Stimulated activated CD8-positive, alpha-beta memory T cell treated with anti-CD3 and anti-CD28 coated beads, Interleukin-15, amount 100 ng/mL, for 4 hours (primary cell): ENCODE measurements around the gene MAPRE2.

Experiments used
- DNase-seq, 2 donors: peaks; one replicate each; pipeline ENCODE4 v3.0.0-alpha.2; 2020; ENCODE audit warnings: low read depth in 2 of 2

The MAPRE2 gene

DNA sequence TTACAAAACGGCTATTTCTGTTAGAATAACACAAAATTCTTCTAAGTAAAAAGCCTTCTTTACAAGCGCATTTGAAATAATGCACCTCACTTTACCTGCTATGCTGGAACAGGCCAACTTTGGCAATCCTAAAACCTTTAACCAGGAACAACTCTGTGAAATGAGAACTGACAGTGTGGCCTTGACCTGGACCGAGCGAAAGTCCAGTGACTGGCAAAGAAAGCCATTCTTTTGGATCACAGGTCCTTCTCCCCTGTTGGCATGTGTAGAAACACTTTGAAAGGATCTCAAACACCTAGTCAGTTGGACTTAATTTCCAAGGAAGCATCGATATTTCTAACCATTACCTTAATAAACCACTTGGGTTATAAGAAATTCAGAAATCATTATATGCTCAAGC is 21.2 kb downstream of the MAPRE2 start:
- no peak for DNase-seq

DNA sequence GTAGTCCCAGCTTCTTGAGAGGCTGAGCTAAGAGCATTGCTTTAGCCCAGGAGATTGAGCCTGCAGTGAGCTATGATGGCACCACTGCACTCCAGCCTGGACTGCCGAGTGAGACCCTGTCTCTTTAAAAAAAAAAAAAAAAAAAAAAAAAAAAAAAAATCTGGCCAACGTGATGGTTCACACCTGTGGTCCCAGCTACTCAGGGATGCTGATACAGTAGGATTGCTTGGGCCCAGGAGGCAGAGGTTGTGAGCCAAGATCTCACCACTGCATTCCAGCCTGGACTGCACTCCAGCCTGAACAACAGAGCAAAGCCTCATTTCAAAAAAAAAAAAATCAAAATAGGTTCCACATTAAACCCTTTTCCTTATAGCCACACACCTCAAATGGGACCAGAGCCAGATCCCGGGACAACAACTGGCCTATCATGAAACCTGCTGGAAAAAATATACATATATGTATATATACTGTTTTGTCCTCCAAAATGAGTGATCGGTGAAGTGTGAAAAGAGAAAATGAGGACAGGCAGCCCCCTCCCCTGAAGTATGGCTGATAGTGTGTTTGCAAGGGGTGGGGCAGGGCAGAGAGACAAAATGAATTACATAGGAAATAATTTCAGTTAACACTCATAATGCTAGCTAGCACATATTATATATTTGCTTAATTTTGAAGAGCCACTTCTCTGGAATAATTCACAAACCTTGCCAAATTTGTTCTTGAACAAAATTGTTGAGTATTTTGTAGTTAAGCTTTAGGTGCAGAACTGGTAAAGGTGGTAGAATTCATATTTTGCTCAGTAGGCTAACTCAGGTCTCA is 22.9 kb downstream of the MAPRE2 start:
- no peak for DNase-seq

DNA sequence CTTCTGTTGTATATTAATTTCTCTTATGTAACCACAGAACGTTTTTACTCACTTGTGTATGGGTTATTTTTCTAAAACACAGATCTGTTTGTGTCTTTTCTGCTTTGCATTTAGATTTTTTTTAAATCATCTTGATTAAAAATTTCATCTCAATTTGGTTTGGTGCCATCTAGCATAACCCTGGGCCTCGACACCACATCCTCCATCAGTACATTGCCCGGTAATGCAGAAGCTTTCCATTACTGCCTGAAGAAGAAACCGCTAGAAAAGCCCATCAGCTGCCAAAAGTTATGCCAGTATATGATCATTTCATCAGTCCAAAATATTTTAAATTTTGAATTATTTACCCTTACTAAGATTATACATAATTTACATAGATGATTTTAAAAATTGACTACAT is 26.2 kb downstream of the MAPRE2 start:
- DNase-seq: no peak

DNA sequence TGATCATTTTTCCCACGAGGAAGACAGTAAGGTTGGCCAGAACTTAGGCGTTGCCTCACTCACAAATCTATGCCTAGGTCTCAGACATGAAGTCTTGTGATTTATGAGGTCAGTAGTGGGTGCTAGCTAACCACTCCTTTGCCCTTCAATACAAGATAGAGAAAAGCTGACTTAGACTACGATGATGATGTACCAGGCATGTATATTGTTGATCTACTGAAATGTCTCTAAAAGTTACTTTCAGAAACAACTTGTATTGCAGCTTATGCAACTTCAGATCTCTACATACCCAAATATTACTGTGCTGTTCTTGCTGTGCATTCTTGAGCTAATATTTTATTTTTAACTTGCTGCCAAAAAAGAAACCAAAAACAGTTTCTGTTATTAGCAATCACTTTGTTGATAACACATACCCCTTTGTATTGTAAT is 30.6 kb downstream of the MAPRE2 start:
- DNase-seq: no peak

DNA sequence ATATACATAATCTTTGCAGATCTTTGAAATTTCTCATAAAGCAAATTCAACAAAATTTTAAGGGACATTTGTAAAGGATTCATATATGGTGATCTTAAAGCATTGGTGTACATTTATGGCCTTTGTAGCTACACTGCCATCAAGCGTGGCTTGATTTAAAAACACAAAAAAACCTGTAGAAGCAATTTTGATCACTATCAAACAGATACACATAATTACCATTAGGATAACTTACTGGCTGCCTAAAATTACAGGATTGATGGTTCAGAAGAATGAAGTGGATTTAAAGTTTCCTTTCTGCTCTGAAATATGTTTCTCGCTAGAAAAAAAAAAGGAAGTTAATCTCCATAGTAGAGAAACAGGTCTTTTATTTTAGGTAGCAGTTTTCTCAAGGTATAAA is 31.4 kb downstream of the MAPRE2 start:
- DNase-seq: no peak

DNA sequence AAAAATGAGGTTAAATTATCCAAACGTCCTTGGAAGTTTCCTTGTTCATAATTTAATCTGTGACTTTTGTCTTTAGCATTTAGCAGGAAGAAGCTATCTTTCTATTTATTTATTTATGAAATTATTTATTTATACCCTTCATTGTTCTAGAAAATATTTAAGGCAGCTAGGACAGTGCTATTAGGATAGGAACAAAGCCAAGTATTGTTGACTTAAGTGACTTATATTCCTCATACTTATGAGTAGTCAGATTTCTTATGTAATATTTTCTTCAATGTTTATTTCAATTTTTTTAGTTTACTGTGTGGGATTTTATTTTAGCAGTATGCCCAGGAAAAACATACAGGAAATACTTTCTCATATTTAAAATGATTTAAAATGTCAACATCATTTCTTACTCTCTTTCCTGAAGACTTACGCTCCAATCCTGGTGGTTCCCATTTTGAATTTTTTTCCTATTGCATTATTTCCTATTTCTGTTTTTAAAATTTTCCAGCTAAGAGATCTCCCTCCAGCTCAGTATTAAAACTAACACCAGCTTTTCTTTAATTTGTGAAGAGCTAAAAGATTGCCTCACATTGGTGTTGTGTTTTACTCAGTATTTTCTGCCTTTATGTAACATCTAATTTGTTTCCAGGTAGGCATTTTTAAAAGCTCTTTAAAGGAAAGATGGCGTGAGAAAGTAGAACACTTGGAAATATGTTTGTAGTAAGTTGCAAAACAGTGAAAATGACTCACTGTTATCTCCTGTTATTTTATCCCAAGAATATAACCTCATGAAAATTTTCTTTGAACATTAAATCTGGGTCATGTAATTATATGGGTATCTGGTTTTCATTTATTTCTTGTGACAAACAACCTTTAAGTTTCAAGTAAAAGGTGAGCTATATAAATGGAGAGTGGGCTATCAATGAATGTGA is 32.2 kb downstream of the MAPRE2 start:
- no peak for DNase-seq

DNA sequence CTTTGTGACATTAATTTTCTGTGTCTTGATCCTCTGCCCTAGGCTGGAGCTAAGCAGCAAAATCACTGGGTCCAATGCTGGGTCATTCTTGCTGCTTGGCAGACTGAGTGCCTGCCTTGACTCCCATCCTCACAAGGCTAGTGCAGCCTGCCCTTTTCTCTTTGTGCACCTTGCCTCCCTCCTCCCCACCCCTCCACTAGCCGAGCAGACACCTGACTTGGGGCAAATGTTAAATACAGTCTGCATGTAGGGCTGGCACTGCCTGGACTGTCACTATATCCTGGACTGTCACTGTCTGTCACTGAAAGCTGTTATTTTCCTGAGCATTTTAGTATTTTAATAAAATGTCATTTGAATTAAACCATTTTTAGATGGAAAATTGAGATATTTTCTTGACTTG is 33.4 kb downstream of the MAPRE2 start:
- DNase-seq: no peak

DNA sequence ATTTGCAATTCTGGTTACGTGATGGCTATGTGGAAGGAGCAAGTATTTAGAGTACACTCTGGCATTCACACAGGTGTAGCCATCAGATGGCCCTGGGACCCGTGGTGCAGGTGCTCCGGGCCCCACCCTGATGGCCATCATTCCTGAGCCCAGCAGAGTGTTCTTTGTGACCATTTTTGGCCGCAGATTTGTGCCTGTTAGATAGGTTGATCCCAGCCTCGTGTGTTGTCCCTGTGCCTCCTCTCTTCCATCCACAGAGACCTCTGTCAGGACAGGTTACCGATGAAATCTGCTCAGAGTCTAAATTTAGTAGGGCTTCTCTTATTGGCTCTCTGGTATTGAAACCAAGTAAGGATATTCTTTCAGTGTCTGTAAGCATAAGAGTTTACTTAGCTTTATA is 33.9 kb downstream of the MAPRE2 start:
- no peak for DNase-seq

DNA sequence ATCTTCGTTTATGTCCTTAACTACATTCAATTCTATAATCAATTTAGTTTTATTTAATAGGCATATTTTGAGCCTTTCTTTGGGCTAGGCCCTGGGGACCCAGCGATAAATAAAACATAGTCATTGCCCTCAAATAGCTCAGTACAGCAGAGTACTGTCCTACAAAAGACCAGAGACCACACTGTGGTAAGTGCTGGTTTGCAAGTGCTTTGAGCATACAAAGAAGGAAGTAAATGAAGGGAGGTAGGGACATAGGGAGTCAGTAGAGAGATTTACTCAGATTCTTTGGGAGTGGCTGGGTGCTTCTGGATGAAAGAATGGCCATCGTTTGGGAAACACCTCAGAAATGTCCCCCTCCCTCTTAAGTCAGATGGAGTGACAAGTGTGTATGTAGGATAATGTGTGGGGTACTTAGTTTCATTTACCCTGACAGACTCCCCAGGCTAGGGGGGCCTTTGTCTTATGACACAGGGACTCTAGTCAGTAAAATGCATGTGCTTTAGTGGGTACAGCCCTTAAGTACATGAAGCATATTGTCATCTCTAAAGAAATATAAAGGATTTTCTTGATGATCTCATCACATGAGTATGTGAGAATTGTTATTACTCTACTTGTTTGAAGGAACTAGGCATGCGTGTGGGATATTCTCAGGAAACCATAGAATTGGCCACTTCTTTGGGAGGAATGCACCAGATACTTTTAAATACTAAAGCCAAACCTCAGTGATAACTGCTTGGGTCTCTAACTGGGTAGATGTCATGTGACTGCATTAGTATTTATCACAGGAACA is 35.1 kb downstream of the MAPRE2 start:
- no peak for DNase-seq

DNA sequence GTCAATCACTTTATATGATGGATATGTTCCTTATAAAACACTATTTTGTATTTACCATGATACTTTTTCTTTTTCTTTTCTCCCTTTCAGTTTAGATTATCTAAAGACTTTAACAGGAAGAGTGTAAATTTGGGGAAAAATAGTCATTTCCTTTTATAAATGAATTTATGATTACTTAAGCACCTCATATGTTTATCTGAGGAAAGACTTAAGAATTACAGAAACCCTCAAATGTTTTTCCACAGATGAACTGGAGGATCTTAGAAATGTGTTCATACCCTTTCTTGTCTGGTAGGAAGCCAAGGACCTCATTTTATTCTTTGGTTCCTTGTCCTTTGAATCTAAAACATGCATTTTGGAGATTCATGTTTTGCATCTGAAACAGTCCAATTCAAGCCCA is 36.7 kb downstream of the MAPRE2 start:
- DNase-seq: no peak

DNA sequence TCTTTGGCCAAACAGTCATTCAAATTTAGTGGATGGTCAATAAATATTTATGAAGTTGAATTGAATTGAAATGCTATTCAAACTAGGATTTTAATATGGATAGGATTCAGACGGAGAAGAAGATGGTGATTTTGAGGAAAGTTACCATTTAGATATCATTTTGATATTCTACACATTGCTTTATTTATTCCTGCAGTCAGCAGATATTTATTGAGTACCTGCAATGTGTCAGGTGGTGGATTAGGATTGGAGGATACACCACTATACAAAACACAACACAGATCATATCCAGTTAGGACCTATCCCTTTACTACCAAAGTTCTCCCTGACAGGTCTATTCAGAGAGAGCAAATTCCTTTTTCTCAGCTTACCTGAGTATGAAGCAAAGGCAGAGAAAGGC is 38.8 kb downstream of the MAPRE2 start:
- DNase-seq: no peak

DNA sequence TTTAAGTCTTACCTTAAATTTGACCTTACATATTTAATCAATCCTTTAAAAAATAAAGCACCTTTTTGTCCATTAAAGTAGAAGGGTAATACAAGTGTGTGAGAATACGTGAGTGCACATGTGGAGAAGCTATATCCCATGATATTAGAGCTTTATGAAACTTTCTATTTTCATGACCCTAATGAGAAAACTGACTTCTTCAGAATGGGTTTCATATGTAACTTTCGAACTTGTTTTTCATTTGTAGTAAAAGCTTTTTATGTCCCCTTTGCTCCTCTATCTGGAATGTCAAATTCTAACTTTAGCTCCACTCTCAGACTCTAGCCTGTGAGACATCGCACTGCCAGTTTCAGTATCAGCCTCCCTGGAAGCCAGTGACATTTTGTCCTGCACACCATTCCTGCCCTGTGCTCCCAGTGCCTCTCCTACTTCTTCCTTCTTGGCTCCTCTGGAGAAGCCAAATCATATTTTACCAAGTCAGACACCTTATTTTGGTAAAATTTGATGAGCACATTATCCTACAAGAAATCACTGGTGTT is 42.0 kb downstream of the MAPRE2 start:
- DNase-seq: no peak

DNA sequence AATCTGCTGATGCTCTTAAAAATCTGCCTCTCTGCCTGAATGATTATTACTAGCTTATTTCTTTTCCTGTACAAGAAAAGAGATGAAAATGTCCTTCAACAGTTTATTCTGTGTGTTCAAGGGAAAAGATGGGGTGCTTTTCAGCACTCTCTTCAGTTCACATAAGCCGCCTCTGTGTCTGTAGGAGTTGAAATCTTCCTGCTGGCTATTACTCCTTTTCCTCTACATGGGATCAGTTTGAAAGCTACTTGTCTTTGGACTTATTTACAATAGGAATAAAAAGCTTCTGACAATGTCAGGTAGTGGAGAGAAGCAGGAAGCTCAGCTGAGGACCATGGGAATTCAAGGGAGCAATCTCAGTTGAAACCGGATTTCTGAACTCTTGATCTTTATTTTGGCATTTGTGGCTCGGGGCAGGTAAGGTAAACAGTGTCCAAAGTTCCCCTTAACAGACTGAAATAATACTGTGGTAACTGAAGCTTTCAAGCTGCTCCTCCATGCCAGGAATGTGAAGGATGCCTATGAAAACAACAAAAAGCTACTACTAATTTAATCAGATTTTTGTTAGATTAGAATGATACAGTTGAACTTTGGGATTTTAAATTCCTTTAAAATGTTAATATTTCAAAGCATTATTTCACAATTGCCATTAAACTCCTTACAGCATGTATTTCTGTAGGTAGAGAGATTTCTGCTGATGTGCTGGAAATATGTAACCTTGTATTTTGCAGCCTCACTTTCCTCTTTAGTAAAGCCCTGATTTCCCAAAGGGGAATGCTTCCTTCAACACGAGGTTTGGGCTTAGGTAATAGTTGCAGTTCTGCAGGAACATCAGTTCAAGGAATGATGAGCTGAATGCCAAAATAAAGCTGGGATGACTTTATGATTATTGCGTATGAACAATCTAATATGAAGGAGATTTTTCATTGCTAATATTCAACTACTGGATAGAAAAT is 43.6 kb downstream of the MAPRE2 start:
- no peak for DNase-seq

DNA sequence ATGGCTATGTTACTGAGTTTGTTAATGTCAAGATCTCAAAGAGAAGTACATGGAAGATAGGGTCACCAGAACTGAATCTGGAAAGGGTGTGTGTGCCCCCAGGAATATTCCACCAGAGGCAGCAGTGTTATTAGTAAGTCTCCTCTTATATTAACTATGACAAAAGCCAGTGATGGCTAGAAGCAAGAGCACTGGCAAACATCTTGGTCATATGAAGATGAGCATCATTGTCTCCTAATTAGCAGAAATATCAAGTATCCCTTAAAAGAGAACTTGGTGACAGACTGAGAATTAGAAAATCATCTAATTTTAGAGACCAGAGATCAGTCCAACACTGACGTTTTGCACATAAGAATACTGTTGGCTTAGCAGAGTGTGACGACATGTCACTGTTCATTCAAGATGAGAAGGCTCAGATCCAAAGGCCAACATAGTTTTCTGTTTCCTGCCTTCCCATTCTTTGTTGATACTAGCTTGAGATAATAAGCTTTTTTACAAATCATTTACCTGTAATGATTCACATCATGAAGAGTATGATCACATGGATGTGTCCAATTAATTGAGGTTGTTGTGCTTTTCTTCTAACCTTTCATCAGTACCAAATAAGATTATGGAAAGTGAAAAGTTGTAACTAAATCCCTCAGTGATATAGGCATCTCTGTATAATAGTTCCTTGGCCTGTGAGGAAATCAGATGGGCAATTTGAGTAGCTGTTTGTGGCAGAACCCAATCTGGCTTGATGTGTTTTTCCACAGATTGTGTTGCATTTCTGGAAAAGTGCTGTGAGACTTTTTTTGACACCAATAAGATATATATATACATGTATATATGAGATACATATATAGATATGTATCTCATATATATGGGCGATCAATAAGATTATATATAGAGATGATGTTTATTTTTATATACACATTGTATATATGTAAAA is 44.5 kb downstream of the MAPRE2 start:
- no peak for DNase-seq

DNA sequence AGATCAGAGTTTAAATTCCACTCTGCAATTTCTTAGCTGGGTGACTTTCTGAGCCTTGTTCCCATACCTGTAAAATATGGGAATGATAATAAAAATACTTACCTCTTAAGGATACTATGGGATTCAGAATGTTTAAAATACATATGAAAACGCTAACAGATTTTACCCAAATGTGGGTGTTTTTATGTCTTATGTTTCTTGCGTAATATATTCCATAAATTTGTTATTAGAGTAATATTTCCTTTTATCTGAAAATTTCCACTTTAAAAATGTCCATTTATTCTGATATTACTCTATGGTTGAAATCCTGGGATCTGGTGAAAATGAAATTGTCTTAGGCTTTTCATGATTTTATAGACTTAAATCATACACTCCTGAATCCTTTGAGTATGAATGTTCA is 45.5 kb downstream of the MAPRE2 start:
- DNase-seq: no peak

DNA sequence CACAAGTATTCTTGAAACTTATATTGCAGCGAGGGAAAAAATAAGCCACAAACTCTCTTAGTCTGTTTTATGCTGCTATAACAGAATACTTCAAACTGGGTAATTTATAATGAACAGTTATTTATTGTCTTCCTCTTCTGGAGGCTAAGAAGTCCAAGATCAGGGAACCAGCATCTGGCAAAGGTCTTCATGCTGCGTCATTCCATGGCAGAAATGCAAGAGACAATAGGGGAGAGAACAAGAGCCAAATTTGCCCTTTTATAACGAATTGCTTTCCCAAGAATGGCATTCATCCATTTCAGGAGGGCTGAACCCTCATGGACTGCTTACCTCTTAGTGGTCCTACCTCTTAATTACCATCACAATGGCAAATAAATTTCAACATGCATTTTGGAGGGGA is 46.5 kb downstream of the MAPRE2 start:
- no peak for DNase-seq

DNA sequence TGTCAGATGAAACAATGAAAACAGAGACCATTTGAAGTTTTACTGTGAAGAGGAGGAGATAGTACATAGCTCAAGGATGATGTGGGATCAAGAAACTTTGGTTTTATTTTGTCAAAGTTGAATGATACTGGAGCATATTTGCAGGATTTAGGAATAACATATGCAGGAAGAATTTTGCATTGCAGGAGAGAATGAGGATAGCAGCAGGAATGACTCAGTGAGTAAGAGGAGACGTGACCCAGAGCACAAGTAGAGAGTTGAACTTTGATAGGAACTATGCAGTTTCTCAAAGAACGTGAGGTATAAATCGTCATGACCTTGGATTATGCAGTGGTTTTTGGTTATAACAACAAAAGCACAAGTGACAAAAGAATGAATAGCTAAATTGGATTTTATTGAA is 47.7 kb downstream of the MAPRE2 start:
- no peak for DNase-seq

DNA sequence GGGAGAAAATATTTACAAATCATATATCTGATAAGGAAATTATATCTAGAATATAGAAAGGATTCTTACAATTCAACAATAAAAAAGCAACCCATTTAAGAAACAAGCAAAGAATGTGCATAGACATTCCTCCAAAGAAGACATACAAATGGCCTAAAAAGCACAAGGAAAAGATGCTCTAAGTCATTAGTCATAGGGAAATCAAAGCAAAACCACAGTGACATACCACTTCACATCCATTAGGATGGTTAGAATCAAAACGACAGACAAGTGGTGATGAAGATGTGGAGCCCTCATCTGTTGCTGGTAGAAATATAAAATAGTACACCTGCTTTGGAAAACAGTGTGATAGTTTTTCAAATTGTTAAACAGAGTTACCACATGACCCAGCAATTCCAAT is 48.2 kb downstream of the MAPRE2 start:
- no peak for DNase-seq

DNA sequence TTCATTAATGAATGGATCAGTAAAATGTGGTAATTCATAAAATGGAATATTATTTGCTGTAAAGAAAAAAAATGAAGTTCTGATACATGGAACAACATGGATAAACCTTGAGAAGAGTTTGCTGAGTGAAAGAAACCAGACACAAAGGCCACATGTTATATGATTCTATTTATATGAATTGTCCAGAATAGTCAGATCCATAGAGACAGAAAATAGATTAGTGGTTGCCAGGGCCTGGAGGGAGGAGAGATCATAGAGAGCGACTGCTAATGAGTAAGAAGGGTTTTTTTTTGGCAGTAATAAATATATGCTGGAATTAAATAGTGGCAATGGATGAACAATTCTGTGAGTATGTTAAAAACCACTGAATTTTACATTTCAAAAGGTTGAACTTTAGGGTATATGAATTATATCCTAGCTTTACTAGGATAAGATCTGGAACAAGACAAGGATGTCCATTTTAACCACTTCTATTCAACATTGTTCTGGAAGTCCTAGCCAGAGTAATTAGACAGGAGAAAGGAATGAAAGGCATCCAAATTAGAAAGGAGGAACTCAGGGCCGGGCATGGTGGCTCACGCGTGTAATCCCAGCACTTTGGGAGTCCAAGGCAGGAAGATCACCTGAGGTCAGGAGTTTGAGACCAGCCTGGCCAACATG is 48.8 kb downstream of the MAPRE2 start:
- DNase-seq: no peak
